ENCODE measurements around the gene RFX7. TPM values are rescaled to one million over a fixed set of nuclear protein-coding genes. Genes with fewer than 3 reads are reported as not detected.

RFX7 gene
- total RNA-seq, 2 donors from 2014 or later = 10.6 to 15.4 TPM

DNA sequence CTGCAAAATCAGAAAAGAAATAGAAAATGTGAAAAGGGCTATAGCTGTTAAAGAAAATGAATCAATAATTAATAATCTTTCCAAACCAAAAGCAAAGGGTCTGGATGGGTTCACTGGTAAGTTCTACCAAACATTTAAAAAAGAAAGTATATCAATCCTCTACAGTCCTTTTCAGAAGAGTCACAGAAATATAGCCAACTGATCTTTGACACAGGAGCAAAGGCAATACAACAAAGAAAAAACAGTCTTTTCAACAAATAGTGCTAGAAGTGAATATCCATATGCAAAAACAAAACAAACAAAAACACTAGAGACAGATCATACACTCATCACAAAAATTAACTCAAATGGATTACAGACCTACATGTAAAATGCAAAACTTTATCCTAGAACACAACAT is 32.6 kb downstream of the RFX7 start:
- DNase-seq = no peak
- Histone ChIP-seq H3K4me1 (no peaks in the 10 kb centered on the region), H3K27me3 (no peaks in the 10 kb centered on the region), H3K27ac (no peak overlapping the region), H3K4me3 (no peak overlapping the region), H3K9ac (ENCODE audit: low read depth in 2 of 2, low read length in 2 of 2) (no peak overlapping the region), H3K9me3 (no peaks in the 10 kb centered on the region), H3K36me3 (no peaks in the 10 kb centered on the region)
- intact Hi-C loops (cut with DNase I) = no loop called here
- TF ChIP-seq, protein P1, sequence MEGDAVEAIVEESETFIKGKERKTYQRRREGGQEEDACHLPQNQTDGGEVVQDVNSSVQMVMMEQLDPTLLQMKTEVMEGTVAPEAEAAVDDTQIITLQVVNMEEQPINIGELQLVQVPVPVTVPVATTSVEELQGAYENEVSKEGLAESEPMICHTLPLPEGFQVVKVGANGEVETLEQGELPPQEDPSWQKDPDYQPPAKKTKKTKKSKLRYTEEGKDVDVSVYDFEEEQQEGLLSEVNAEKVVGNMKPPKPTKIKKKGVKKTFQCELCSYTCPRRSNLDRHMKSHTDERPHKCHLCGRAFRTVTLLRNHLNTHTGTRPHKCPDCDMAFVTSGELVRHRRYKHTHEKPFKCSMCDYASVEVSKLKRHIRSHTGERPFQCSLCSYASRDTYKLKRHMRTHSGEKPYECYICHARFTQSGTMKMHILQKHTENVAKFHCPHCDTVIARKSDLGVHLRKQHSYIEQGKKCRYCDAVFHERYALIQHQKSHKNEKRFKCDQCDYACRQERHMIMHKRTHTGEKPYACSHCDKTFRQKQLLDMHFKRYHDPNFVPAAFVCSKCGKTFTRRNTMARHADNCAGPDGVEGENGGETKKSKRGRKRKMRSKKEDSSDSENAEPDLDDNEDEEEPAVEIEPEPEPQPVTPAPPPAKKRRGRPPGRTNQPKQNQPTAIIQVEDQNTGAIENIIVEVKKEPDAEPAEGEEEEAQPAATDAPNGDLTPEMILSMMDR (IDR thresholded peaks at IDR 0.05) = no peak

DNA sequence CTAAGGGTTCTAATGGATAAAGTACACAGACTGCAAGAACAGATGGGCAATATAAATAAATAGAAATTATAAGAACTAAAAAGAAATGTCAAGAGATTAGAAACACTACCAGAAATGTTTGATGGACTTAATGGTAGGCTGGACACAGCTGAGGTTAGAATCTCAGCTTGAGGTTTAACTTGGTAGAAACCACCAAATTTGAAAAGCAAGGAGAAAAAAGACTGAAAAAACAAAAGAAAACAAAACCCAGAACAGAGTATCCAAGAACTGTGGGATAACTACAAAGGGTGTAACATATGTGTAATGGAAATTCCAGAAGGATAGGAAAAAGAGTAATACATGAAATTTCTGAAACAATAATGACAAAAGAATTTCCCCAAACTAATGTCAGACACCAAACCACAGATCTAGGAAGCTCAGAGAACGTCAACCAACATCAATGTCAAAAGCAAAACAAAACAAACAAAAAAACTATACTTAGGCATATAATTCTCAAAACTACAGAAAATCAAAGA is 35.0 kb downstream of the RFX7 start:
- H3K9ac ChIP-seq (ENCODE audit: low read depth in 2 of 2, low read length in 2 of 2) = no peak overlapping the region
- intact Hi-C loops (cut with DNase I) = no loop called here
- H3K9me3 ChIP-seq = no peaks in the 10 kb centered on the region
- no peak for DNase-seq
- H3K27me3 ChIP-seq = no peaks in the 10 kb centered on the region
- no peaks in the 10 kb centered on the region for H3K36me3 ChIP-seq
- TF ChIP-seq, protein P1 (IDR thresholded peaks at IDR 0.05) = no peak
- H3K4me1 ChIP-seq = no peaks in the 10 kb centered on the region
- H3K27ac ChIP-seq = no peak overlapping the region
- H3K4me3 ChIP-seq = no peak overlapping the region

DNA sequence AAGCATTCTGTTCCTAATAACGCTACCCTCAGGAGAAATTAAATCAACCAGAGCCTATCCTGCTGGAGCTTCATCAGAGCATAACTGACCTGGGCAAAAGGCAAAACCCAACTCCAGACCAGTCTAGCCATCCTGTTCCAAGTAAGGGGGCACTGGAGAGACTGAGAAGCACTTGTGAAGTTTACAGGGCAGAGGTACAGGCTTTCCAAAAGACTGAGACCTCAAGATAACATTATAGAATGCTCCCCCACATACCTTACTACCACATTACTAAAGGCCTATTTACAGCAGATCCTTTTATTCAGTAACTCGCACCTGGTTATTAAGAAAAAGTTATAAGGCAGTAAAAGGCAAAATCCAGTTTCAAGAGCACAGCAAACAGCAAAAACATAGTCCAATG is 35.5 kb downstream of the RFX7 start:
- H3K27ac ChIP-seq = no peak overlapping the region
- no peak overlapping the region for H3K4me3 ChIP-seq
- H3K4me1 ChIP-seq = no peaks in the 10 kb centered on the region
- no peak overlapping the region for H3K9ac ChIP-seq (ENCODE audit: low read depth in 2 of 2, low read length in 2 of 2)
- no peaks in the 10 kb centered on the region for H3K36me3 ChIP-seq
- H3K27me3 ChIP-seq = no peaks in the 10 kb centered on the region
- intact Hi-C loops (cut with DNase I) = no loop called here
- DNase-seq = no peak
- TF ChIP-seq, protein P1 (IDR thresholded peaks at IDR 0.05) = no peak
- H3K9me3 ChIP-seq = no peaks in the 10 kb centered on the region

DNA sequence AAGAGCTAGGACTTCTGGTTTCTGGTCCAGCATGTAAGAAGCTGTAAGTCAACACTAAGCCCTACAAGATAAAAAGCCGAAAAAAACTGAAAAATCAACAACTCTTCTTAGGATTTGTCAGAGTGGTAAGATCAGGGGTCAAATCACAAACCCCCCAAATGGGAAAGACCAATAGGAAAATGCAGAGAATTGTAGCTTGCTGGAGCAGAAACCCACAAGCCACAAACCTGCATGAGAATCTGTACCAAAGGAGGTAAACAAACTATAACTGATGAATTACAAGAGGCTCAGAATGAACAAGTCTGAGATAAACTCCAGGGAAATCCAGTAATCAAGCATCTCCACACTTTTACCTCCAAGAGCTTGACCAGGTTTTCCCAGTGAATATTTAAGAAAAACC is 36.0 kb downstream of the RFX7 start:
- H3K36me3 ChIP-seq = no peaks in the 10 kb centered on the region
- intact Hi-C loops (cut with DNase I) = no loop called here
- no peak overlapping the region for H3K27ac ChIP-seq
- no peaks in the 10 kb centered on the region for H3K4me1 ChIP-seq
- no peak overlapping the region for H3K9ac ChIP-seq (ENCODE audit: low read depth in 2 of 2, low read length in 2 of 2)
- no peaks in the 10 kb centered on the region for H3K27me3 ChIP-seq
- TF ChIP-seq, protein P1 (IDR thresholded peaks at IDR 0.05) = no peak
- no peak overlapping the region for H3K4me3 ChIP-seq
- no peaks in the 10 kb centered on the region for H3K9me3 ChIP-seq
- no peak for DNase-seq

DNA sequence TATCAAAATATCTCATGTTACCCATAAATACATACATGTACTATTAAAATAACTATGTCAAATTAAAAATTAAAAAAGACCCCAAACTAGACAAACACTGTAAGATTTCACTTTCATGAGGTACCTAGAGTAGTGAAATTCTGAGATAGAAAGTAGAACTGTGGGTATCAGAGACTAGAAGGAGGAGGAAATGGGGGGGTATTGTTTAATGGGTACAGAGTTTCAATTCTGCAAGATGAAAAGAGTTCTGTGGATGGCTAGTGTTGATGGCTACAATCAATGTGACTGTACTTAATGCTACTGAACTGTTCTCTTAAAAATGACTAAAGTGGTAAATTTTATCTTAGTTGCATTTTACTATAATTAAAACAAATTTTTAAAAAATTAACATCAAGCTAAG is 36.6 kb downstream of the RFX7 start:
- TF ChIP-seq, protein P1 (IDR thresholded peaks at IDR 0.05) = no peak
- intact Hi-C loops (cut with DNase I) = no loop called here

More for the DNA sequence above, 36.6 kb downstream of the RFX7 start:
- no peaks in the 10 kb centered on the region for H3K27me3 ChIP-seq
- no peaks in the 10 kb centered on the region for H3K4me1 ChIP-seq
- no peaks in the 10 kb centered on the region for H3K9me3 ChIP-seq
- no peaks in the 10 kb centered on the region for H3K36me3 ChIP-seq
- DNase-seq = no peak
- H3K27ac ChIP-seq = no peak overlapping the region
- no peak overlapping the region for H3K9ac ChIP-seq (ENCODE audit: low read depth in 2 of 2, low read length in 2 of 2)
- no peak overlapping the region for H3K4me3 ChIP-seq

All from colonic mucosa (tissue), 4 donors.